Neural cell (in vitro differentiated cells): ENCODE measurements around the gene MEF2D. TPM values are rescaled to one million over a fixed set of nuclear protein-coding genes. Genes with fewer than 3 reads are reported as not detected.

Experiments used
- H2AFZ ChIP-seq: fragments of 200-600, 300-800 bp; sonication (generic), shearing (Covaris generic); 2 replicates; pipeline ENCODE4 v1.6.0; 2014; ENCODE audit warnings: low read depth, mild to moderate bottlenecking, antibody characterized with exemption, low read length, moderate library complexity
- H3F3A ChIP-seq: fragments of 200-600 bp; shearing (Covaris generic); 2 replicates; pipeline ENCODE4 v1.6.1; 2016; ENCODE audit warnings: mild to moderate bottlenecking, moderate library complexity, mixed read lengths, antibody characterized with exemption, low read length; ENCODE audit not compliant: insufficient read depth, poor library complexity, severe bottlenecking
- H3K27ac ChIP-seq: fragments of 200-600, 300-800 bp; sonication (generic), shearing (Covaris generic); 2 replicates; pipeline ENCODE4 v1.5.1; 2014; ENCODE audit warnings: mild to moderate bottlenecking, low read length, moderate library complexity
- H3K27me3 ChIP-seq: fragments of 300-800, 200-600 bp; sonication (generic), shearing (Covaris generic); 2 replicates; pipeline ENCODE4 v1.6.0; 2014; ENCODE audit warnings: mild to moderate bottlenecking, low read depth, low read length, moderate library complexity; ENCODE audit not compliant: insufficient read depth
- H3K36me3 ChIP-seq: fragments of 300-800, 200-600 bp; sonication (generic), shearing (Covaris generic); 2 replicates; pipeline ENCODE4 v1.5.1; 2014; ENCODE audit warnings: mild to moderate bottlenecking, antibody characterized with exemption, low read length, moderate library complexity; ENCODE audit not compliant: insufficient read depth
- H3K4me2 ChIP-seq: fragments of 300-800, 200-600 bp; sonication (generic), shearing (Covaris generic); 2 replicates; pipeline ENCODE4 v1.6.0; 2014; ENCODE audit warnings: mild to moderate bottlenecking, low read length
- H3K4me3 ChIP-seq: fragments of 300-800, 200-600 bp; sonication (generic), shearing (Covaris generic); 2 replicates; pipeline ENCODE4 v1.5.1; 2014; ENCODE audit warnings: mild to moderate bottlenecking, low read length, moderate library complexity
- H3K79me2 ChIP-seq: fragments of 200-600 bp; shearing (Covaris generic); replicated peaks from 2 replicates; pipeline ENCODE4 v1.6.0; 2014; ENCODE audit warnings: mild to moderate bottlenecking, low read length, moderate library complexity; ENCODE audit not compliant: insufficient read depth
- H3K9ac ChIP-seq: fragments of 300-800, 200-600 bp; sonication (generic), shearing (Covaris generic); 2 replicates; pipeline ENCODE4 v1.6.1; 2016; ENCODE audit warnings: mild to moderate bottlenecking, low read length, mixed read lengths
- H3K9me2 ChIP-seq: fragments of 200-600 bp; shearing (Covaris generic); 2 replicates; pipeline ENCODE4 v1.6.1; 2016; ENCODE audit warnings: mild to moderate bottlenecking, low read length, mixed read lengths; ENCODE audit not compliant: insufficient read depth
- H3K9me3 ChIP-seq: fragments of 200-600, 300-800 bp; sonication (generic), shearing (Covaris generic); 2 replicates; pipeline ENCODE4 v1.6.1; 2016; ENCODE audit warnings: mild to moderate bottlenecking, mixed run types, low read length, moderate library complexity, mixed read lengths
- H4K20me1 ChIP-seq: fragments of 200-600 bp; shearing (Covaris generic); 2 replicates; pipeline ENCODE4 v1.6.1; 2016; ENCODE audit warnings: mild to moderate bottlenecking, mixed run types; ENCODE audit not compliant: insufficient read depth
- EP300 ChIP-seq: fragments of 450-650 bp; conservative IDR thresholded peaks from 2 replicates; pipeline ENCODE4 v1.6.1; 2014; ENCODE audit warnings: antibody characterized with exemption, mild to moderate bottlenecking, moderate library complexity; ENCODE audit not compliant: poor library complexity, severe bottlenecking
- EZH2 ChIP-seq: fragments of 200-600, 300-800 bp; shearing (Covaris generic), sonication (generic); IDR thresholded peaks from 2 replicates; pipeline ENCODE4 v1.6.1; 2014; ENCODE audit warnings: antibody characterized with exemption, low read length, borderline replicate concordance, mild to moderate bottlenecking; ENCODE audit not compliant: insufficient read depth, poor library complexity, severe bottlenecking
- MXI1 ChIP-seq: fragments of 450-650 bp; conservative IDR thresholded peaks from 2 replicates; pipeline ENCODE4 v1.6.1; 2014; ENCODE audit warnings: antibody characterized with exemption, mild to moderate bottlenecking; ENCODE audit not compliant: poor library complexity, severe bottlenecking
- POLR2AphosphoS5 ChIP-seq: IDR thresholded peaks from 2 replicates; pipeline ENCODE4 v1.6.1; 2012
- RAD21 ChIP-seq: fragments of 450-650 bp; conservative IDR thresholded peaks from 2 replicates; pipeline ENCODE4 v1.6.1; 2014; ENCODE audit warnings: antibody characterized with exemption, mild to moderate bottlenecking, moderate library complexity
- REST ChIP-seq: IDR thresholded peaks from 2 replicates; pipeline ENCODE4 v1.6.1; 2012; ENCODE audit warnings: borderline replicate concordance
- SMC3 ChIP-seq: fragments of 450-650 bp; conservative IDR thresholded peaks from 2 replicates; pipeline ENCODE4 v1.6.1; 2014; ENCODE audit warnings: antibody characterized with exemption, mild to moderate bottlenecking, moderate library complexity; ENCODE audit not compliant: poor library complexity
- TAF1 ChIP-seq: IDR thresholded peaks from 2 replicates; pipeline ENCODE4 v1.6.1; 2012; ENCODE audit warnings: low read depth
- polyA plus RNA-seq: library from polyadenylated mRNA; depleted of rRNA; stranded (reverse); fragments of >200 nt; gene quantifications from 2 replicates; pipeline ENCODE4 v1.2.3, GENCODE V29; 2014
- TF ChIP-seq, protein P1 (sequence below): fragments of 450-650 bp; IDR thresholded peaks from 2 replicates; pipeline ENCODE4 v1.5.1; 2014; ENCODE audit warnings: antibody characterized with exemption, mild to moderate bottlenecking, moderate library complexity; ENCODE audit not compliant: poor library complexity, severe bottlenecking

The MEF2D gene
- polyA plus RNA-seq, 1 donor from 2014 or later: 4.7 TPM

DNA sequence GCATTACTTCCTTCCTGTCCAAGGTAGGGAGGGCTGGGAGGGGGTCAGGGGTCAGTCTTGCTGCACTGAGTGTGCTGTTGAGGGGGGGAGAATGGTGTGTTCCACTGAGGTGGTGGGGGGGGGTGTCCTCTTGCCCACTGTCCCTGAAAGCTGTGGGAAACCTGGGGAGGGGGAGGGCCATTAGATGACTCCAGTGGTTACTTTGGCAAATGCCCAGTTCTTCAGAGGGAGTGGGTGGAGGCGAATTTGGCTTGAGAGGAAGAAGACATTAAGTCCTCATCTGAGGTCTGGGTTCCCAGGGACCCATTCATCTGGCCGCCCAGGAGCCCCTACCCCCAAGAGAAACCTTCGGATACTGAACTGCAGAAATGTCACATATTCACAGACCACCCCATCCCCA lies 36.2 kb downstream of the MEF2D start:
- TF ChIP-seq EZH2 (no peak), MXI1 (no peak), POLR2AphosphoS5 (no peak)
- TF ChIP-seq, protein P1, sequence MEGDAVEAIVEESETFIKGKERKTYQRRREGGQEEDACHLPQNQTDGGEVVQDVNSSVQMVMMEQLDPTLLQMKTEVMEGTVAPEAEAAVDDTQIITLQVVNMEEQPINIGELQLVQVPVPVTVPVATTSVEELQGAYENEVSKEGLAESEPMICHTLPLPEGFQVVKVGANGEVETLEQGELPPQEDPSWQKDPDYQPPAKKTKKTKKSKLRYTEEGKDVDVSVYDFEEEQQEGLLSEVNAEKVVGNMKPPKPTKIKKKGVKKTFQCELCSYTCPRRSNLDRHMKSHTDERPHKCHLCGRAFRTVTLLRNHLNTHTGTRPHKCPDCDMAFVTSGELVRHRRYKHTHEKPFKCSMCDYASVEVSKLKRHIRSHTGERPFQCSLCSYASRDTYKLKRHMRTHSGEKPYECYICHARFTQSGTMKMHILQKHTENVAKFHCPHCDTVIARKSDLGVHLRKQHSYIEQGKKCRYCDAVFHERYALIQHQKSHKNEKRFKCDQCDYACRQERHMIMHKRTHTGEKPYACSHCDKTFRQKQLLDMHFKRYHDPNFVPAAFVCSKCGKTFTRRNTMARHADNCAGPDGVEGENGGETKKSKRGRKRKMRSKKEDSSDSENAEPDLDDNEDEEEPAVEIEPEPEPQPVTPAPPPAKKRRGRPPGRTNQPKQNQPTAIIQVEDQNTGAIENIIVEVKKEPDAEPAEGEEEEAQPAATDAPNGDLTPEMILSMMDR: no peak
- no peak overlapping the region for H3K27ac ChIP-seq
- no peaks in the 10 kb centered on the region for H4K20me1 ChIP-seq
- no peaks in the 10 kb centered on the region for H3K9me3 ChIP-seq
- no peaks in the 10 kb centered on the region for H3F3A ChIP-seq
- no peak overlapping the region for H3K4me2 ChIP-seq
- H3K9me2 ChIP-seq: no peaks in the 10 kb centered on the region
- no peak overlapping the region for H2AFZ ChIP-seq
- no peaks in the 10 kb centered on the region for H3K79me2 ChIP-seq
- H3K27me3 ChIP-seq: no peaks in the 10 kb centered on the region
- no peak overlapping the region for H3K4me3 ChIP-seq
- no peak overlapping the region for H3K9ac ChIP-seq
- H3K36me3 ChIP-seq: no peaks in the 10 kb centered on the region

GRCh38 chr1:156463874-156464273 lies 36.7 kb downstream of the MEF2D start:
- Histone ChIP-seq H3K4me2 (no peak overlapping the region), H2AFZ (no peak overlapping the region), H3K36me3 (no peaks in the 10 kb centered on the region), H3K79me2 (no peaks in the 10 kb centered on the region), H3K27me3 (no peaks in the 10 kb centered on the region), H3F3A (no peaks in the 10 kb centered on the region), H3K4me3 (no peak overlapping the region), H3K9me3 (no peaks in the 10 kb centered on the region), H3K27ac (no peak overlapping the region), H3K9ac (no peak overlapping the region), H4K20me1 (no peaks in the 10 kb centered on the region), H3K9me2 (no peaks in the 10 kb centered on the region)
- no peak for TF ChIP-seq TAF1
- no peak for TF ChIP-seq EP300
- TF ChIP-seq MXI1: no peak
- no peak for TF ChIP-seq EZH2
- no peak for TF ChIP-seq POLR2AphosphoS5
- TF ChIP-seq, protein P1: no peak
- TF ChIP-seq RAD21: no peak
- no peak for TF ChIP-seq REST
- no peak for TF ChIP-seq SMC3
